GM12865 (cell line): ENCODE results near the gene NDRG4.

Experiments used
- DNase-seq: peaks from one replicate; pipeline ENCODE4 v3.0.0; 2010; ENCODE audit warnings: low read depth
- H3K4me3 ChIP-seq: 2 replicates; pipeline ENCODE4 v1.5.1; 2011; ENCODE audit warnings: mild to moderate bottlenecking, low read depth, low read length, control low read depth
- CTCF ChIP-seq: IDR thresholded peaks from 2 replicates; pipeline ENCODE4 v1.5.1; 2011; ENCODE audit warnings: low read length, control low read depth, low read depth, inconsistent platforms; ENCODE audit not compliant: insufficient read depth; ENCODE audit errors: missing control alignments

NDRG4 gene

GRCh38 chr16:58507195-58507962 is 7.4 kb downstream of the NDRG4 start:
- no peak for TF ChIP-seq CTCF
- DNase-seq = no peak

DNA sequence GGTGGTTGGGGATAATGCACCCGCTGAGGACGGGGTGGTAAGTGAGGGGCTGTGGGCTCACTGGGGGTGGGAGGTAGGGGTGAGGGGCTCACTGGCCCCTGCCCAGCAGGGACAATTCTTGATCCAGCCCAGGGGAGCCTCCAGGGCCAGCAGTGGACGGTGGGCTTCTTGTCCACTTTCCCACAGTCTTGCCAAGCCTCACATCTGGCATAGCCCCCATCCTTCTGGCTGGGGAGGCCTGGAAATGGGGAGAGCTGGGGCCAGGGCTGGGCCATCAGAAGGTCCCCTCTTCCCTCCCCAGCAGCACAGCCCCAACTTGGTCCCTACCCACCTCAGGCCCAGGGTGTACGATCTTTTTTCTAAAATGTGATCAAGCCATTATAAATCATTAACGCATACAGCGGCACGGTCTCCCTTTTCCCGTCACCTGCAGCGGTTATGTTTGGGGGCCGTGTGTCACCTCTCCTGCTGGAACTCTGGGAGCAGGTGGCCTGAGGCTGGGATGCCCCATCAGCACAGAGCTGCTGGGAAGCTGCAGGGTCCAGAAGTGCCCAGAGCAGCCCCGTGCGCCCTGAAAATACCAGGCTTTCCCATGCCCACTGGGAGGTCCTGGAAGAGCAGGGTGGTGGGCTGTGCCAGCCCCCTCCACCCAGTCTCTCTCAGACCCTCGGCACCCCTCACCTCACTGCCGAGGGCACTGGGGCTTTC is 8.2 kb downstream of the NDRG4 start:
- H3K4me3 ChIP-seq = no peak overlapping the region
- TF ChIP-seq CTCF = no peak
- DNase-seq = no peak

More at GRCh38 chr16:58507195-58507962, 7.4 kb downstream of the NDRG4 start:
- H3K4me3 ChIP-seq = no peak overlapping the region

GRCh38 chr16:58508671-58509251 is 8.8 kb downstream of the NDRG4 start:
- DNase-seq = no peak
- TF ChIP-seq CTCF = no peak
- no peak overlapping the region for H3K4me3 ChIP-seq

DNA sequence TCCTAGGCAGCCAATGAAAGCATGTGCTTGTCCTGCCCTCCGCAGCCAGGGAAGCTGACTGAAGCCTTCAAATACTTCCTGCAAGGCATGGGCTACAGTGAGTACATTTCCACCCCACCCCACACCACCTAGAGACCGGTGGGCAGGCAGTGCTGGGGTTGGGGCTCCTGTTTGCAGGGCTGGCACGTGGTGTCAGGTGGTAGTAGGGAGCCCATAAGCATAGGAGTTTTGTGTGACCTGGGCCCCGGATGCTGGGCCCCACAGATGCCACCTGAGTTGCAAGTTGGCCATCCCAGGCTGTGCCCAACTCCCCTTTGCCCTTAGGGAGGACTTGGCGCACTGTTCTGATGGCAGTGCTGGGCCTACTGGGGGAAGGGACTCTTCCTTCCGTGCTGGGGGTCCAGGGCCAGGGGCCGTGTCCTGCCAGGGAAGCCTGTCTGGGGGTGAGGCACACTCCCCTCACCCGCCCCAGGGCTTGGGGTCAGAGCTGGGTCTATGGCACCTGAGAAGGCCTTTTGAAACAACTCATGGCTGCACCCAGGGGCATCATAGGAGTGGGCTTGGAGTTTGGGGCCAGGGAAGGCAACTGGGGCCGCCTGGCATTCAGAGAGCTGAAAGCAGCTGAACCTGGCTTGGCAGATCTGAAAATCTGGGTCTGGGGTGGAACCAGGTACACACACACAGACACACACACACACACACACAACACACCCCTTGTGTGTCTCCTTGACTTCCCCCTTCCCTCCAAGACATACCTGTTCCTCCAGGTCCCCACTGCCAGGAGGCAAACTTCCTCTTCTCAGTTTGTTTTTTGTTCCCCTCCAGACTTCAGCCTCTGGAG is 9.5 kb downstream of the NDRG4 start:
- H3K4me3 ChIP-seq = no peak overlapping the region
- no peak for TF ChIP-seq CTCF
- DNase-seq = no peak

- no peak for DNase-seq
- no peak overlapping the region for H3K4me3 ChIP-seq
- TF ChIP-seq CTCF = no peak
Observed at GRCh38 chr16:58510097-58510775, 10.3 kb downstream of the NDRG4 start.

GRCh38 chr16:58510776-58511628 is 11.1 kb downstream of the NDRG4 start:
- no peak for TF ChIP-seq CTCF
- no peak for DNase-seq
- no peak overlapping the region for H3K4me3 ChIP-seq
